Measurements from ENCODE around the gene NKAIN2.

Gene NKAIN2

DNA sequence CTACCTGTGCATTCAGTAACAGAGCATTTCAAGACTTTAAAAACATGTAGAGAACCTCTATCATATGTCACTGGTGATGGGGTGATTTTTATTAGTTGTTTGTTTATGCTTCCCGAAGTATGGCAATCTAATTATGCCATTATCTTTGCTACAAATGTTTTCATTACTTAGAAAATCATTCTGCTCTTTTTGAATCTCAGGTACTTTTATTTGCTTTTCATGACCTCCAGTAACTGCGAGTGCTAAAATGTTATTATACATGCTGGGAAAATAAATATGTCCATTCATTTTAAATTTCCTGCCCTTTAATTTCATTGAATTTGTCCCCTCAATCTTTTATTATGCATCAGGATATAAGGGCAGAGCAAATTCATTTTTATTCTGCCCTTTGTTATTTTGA is 515.7 kb downstream of the NKAIN2 start (continued):
- TF ChIP-seq, protein P1, sequence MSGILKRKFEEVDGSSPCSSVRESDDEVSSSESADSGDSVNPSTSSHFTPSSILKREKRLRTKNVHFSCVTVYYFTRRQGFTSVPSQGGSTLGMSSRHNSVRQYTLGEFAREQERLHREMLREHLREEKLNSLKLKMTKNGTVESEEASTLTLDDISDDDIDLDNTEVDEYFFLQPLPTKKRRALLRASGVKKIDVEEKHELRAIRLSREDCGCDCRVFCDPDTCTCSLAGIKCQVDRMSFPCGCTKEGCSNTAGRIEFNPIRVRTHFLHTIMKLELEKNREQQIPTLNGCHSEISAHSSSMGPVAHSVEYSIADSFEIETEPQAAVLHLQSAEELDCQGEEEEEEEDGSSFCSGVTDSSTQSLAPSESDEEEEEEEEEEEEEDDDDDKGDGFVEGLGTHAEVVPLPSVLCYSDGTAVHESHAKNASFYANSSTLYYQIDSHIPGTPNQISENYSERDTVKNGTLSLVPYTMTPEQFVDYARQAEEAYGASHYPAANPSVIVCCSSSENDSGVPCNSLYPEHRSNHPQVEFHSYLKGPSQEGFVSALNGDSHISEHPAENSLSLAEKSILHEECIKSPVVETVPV (CRISPR knock-in tag; IDR thresholded peaks at IDR 0.05) = no peak
- no peak for TF ChIP-seq TCF4 (CRISPR knock-in tag; IDR thresholded peaks at IDR 0.05; ENCODE audit: borderline replicate concordance)
- TF ChIP-seq SNAI2 (CRISPR knock-in tag; IDR thresholded peaks at IDR 0.05) = no peak
- no peak for TF ChIP-seq PPARA (CRISPR knock-in tag; IDR thresholded peaks at IDR 0.05; ENCODE audit: borderline replicate concordance)
- no peak for TF ChIP-seq ISL1 (CRISPR knock-in tag; IDR thresholded peaks at IDR 0.05)
- no peak for TF ChIP-seq BACH2 (CRISPR knock-in tag; IDR thresholded peaks at IDR 0.05; ENCODE audit: borderline replicate concordance)

DNA sequence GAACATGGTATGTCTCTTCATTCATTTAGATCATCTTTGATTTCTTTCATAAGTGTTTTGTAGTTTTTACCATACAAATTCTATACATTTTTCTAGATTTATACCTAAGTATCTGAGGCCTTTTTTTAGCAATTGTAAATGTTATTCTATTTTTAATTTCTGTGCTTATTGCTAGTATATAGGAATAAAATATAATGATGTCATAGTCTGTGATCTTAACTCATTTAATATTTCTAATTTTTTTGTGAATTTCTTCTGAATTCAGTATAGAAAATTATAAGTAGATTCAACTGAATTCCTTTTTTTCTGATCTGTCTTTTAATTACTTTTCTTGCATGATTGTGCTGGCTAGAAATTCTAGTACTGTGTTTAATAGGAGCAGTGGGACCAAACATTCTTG is 520.6 kb downstream of the NKAIN2 start:
- TF ChIP-seq ZNF8 (CRISPR knock-in tag; IDR thresholded peaks at IDR 0.05) = no peak
- TF ChIP-seq RARB (CRISPR knock-in tag; IDR thresholded peaks at IDR 0.05) = no peak
- ATAC-seq = no peak

GRCh38 chr6:124330197-124330596 is 526.5 kb downstream of the NKAIN2 start:
- TF ChIP-seq ZFP30 (CRISPR knock-in tag; IDR thresholded peaks at IDR 0.05) = no peak
- no peak for TF ChIP-seq GLIS3 (CRISPR knock-in tag; IDR thresholded peaks at IDR 0.05)
- no peak for TF ChIP-seq ZFP3 (CRISPR knock-in tag; IDR thresholded peaks at IDR 0.05)
- no peak for TF ChIP-seq RARB (CRISPR knock-in tag; IDR thresholded peaks at IDR 0.05)
- no peak for TF ChIP-seq ARNTL (CRISPR knock-in tag; IDR thresholded peaks at IDR 0.05; ENCODE audit: borderline replicate concordance, low read depth)
- TF ChIP-seq BACH2 (CRISPR knock-in tag; IDR thresholded peaks at IDR 0.05; ENCODE audit: borderline replicate concordance) = no peak
- TF ChIP-seq, protein P2, sequence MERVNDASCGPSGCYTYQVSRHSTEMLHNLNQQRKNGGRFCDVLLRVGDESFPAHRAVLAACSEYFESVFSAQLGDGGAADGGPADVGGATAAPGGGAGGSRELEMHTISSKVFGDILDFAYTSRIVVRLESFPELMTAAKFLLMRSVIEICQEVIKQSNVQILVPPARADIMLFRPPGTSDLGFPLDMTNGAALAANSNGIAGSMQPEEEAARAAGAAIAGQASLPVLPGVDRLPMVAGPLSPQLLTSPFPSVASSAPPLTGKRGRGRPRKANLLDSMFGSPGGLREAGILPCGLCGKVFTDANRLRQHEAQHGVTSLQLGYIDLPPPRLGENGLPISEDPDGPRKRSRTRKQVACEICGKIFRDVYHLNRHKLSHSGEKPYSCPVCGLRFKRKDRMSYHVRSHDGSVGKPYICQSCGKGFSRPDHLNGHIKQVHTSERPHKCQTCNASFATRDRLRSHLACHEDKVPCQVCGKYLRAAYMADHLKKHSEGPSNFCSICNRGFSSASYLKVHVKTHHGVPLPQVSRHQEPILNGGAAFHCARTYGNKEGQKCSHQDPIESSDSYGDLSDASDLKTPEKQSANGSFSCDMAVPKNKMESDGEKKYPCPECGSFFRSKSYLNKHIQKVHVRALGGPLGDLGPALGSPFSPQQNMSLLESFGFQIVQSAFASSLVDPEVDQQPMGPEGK (CRISPR knock-in tag; IDR thresholded peaks at IDR 0.05; ENCODE audit: borderline replicate concordance) = no peak
- TF ChIP-seq ISL1 (CRISPR knock-in tag; IDR thresholded peaks at IDR 0.05) = no peak
- ATAC-seq = no peak

GRCh38 chr6:124334359-124334758 is 530.7 kb downstream of the NKAIN2 start:
- TF ChIP-seq CSDC2 (CRISPR knock-in tag; IDR thresholded peaks at IDR 0.05) (no peak), POU6F1 (CRISPR knock-in tag; IDR thresholded peaks at IDR 0.05; ENCODE audit: borderline replicate concordance, low read depth) (no peak), RARB (CRISPR knock-in tag; IDR thresholded peaks at IDR 0.05) (no peak), SNAI2 (CRISPR knock-in tag; IDR thresholded peaks at IDR 0.05) (no peak), CREB5 (CRISPR knock-in tag; IDR thresholded peaks at IDR 0.05; ENCODE audit: low read depth) (no peak), ESRRG (CRISPR knock-in tag; IDR thresholded peaks at IDR 0.05) (no peak)
- TF ChIP-seq, protein P1 (CRISPR knock-in tag; IDR thresholded peaks at IDR 0.05) = no peak
- no peak for ATAC-seq

- ATAC-seq = no peak
- TF ChIP-seq ZFP30 (CRISPR knock-in tag; IDR thresholded peaks at IDR 0.05) (no peak), TOX (CRISPR knock-in tag; IDR thresholded peaks at IDR 0.05; ENCODE audit: borderline replicate concordance) (no peak), BACH2 (CRISPR knock-in tag; IDR thresholded peaks at IDR 0.05; ENCODE audit: borderline replicate concordance) (no peak), ZC3H10 (CRISPR knock-in tag; IDR thresholded peaks at IDR 0.05) (no peak), ARNTL (CRISPR knock-in tag; IDR thresholded peaks at IDR 0.05; ENCODE audit: borderline replicate concordance, low read depth) (no peak), TCF4 (CRISPR knock-in tag; IDR thresholded peaks at IDR 0.05; ENCODE audit: borderline replicate concordance) (no peak), ESRRG (CRISPR knock-in tag; IDR thresholded peaks at IDR 0.05) (no peak), CREB5 (CRISPR knock-in tag; IDR thresholded peaks at IDR 0.05; ENCODE audit: low read depth) (no peak), RARB (CRISPR knock-in tag; IDR thresholded peaks at IDR 0.05) (no peak), GLIS3 (CRISPR knock-in tag; IDR thresholded peaks at IDR 0.05) (no peak), ZNF565 (CRISPR knock-in tag; conservative IDR thresholded peaks at IDR 0.05; ENCODE audit: low read depth) (no peak), PPARA (CRISPR knock-in tag; IDR thresholded peaks at IDR 0.05; ENCODE audit: borderline replicate concordance) (no peak)
- TF ChIP-seq, protein P3, sequence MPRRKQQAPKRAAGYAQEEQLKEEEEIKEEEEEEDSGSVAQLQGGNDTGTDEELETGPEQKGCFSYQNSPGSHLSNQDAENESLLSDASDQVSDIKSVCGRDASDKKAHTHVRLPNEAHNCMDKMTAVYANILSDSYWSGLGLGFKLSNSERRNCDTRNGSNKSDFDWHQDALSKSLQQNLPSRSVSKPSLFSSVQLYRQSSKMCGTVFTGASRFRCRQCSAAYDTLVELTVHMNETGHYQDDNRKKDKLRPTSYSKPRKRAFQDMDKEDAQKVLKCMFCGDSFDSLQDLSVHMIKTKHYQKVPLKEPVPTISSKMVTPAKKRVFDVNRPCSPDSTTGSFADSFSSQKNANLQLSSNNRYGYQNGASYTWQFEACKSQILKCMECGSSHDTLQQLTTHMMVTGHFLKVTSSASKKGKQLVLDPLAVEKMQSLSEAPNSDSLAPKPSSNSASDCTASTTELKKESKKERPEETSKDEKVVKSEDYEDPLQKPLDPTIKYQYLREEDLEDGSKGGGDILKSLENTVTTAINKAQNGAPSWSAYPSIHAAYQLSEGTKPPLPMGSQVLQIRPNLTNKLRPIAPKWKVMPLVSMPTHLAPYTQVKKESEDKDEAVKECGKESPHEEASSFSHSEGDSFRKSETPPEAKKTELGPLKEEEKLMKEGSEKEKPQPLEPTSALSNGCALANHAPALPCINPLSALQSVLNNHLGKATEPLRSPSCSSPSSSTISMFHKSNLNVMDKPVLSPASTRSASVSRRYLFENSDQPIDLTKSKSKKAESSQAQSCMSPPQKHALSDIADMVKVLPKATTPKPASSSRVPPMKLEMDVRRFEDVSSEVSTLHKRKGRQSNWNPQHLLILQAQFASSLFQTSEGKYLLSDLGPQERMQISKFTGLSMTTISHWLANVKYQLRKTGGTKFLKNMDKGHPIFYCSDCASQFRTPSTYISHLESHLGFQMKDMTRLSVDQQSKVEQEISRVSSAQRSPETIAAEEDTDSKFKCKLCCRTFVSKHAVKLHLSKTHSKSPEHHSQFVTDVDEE (CRISPR knock-in tag; IDR thresholded peaks at IDR 0.05) = no peak
These were observed 536.1 kb downstream of the NKAIN2 start for GRCh38 chr6:124339610-124340334.
